WTC11 (cell line): ENCODE data around the gene IRF2BP2. TPM values are rescaled to one million over a fixed set of nuclear protein-coding genes. Genes with fewer than 3 reads are reported as not detected.
"Not testable (repeated sequence)": the region's sequence is repeated elsewhere in the genome, so short reads cannot be mapped to it uniquely, and the experiment has no call there.

Source experiments
- ATAC-seq: fragments of 200-7000 bp; cut with Tn5 transposase; 2 replicates; pipeline ENCODE4 v1.10.0; 2021; ENCODE audit warnings: mild to moderate bottlenecking, moderate library complexity
- CTCF ChIA-PET: fragments of 300-600 bp; sonication (Branson Sonifier 250); formaldehyde crosslinking; loops from one replicate; lab custom pipeline; 2021; ENCODE audit warnings: antibody characterized with exemption; lab: Charles Lee
- POLR2A ChIA-PET: fragments of 350-600 bp; sonication (Branson Sonifier 250); formaldehyde crosslinking; loops from one replicate; lab custom pipeline; 2021; ENCODE audit warnings: antibody characterized with exemption; lab: Charles Lee
- DNase-seq: peaks from one replicate; pipeline ENCODE4 v3.0.0; 2021; ENCODE audit warnings: low spot score
- H3K27ac Mint-ChIP-seq: 2 replicates; pipeline ENCODE4 v1.8.0; 2021; ENCODE audit warnings: mixed read lengths
- H3K27me3 Mint-ChIP-seq: 2 replicates; pipeline ENCODE4 v1.8.0; 2021; ENCODE audit warnings: low read depth, mild to moderate bottlenecking, moderate library complexity, mixed read lengths
- H3K36me3 Mint-ChIP-seq: 2 replicates; pipeline ENCODE4 v1.8.0; 2021; ENCODE audit warnings: mixed read lengths
- H3K4me1 Mint-ChIP-seq: 2 replicates; pipeline ENCODE4 v1.8.0; 2022; ENCODE audit warnings: mixed read lengths
- H3K4me3 Mint-ChIP-seq: 2 replicates; pipeline ENCODE4 v1.8.0; 2021; ENCODE audit warnings: mild to moderate bottlenecking, moderate library complexity, mixed read lengths
- H3K9me3 Mint-ChIP-seq: 2 replicates; pipeline ENCODE4 v1.8.0; 2021; ENCODE audit warnings: mixed read lengths
- FOXJ3 ChIP-seq: sonication (generic); formaldehyde crosslinking; IDR thresholded peaks from 2 replicates; pipeline ENCODE4 v1.9.0; 2021; ENCODE audit warnings: missing genetic modification reagents, mild to moderate bottlenecking, borderline replicate concordance
- GABPB1 ChIP-seq: sonication (generic); formaldehyde crosslinking; IDR thresholded peaks from 2 replicates; pipeline ENCODE4 v1.8.1; 2023; ENCODE audit warnings: mild to moderate bottlenecking, missing genetic modification reagents
- GTF2I ChIP-seq: fragments of 250-450 bp; sonication (Bioruptor Pico); conservative IDR thresholded peaks from 2 replicates; pipeline ENCODE4 v1.4.0; 2021; ENCODE audit warnings: mild to moderate bottlenecking
- MYBL2 ChIP-seq: sonication (generic); formaldehyde crosslinking; IDR thresholded peaks from 2 replicates; pipeline ENCODE4 v1.8.1; 2023; ENCODE audit warnings: mild to moderate bottlenecking, moderate library complexity, missing genetic modification reagents
- NR3C1 ChIP-seq: sonication (generic); formaldehyde crosslinking; conservative IDR thresholded peaks from 2 replicates; pipeline ENCODE4 v1.8.1; 2023; ENCODE audit warnings: low read depth, mild to moderate bottlenecking, missing genetic modification reagents
- OVOL2 ChIP-seq: fragments of 250-450 bp; sonication (Bioruptor Pico); IDR thresholded peaks from 2 replicates; pipeline ENCODE4 v1.9.0; 2021; ENCODE audit warnings: mild to moderate bottlenecking, borderline replicate concordance
- RELA ChIP-seq: sonication (generic); formaldehyde crosslinking; IDR thresholded peaks from 2 replicates; pipeline ENCODE4 v1.8.1; 2022; ENCODE audit warnings: missing genetic modification reagents, mild to moderate bottlenecking, borderline replicate concordance
- SOX15 ChIP-seq: fragments of 250-450 bp; sonication (Bioruptor Pico); IDR thresholded peaks from 2 replicates; pipeline ENCODE4 v1.9.0; 2021; ENCODE audit warnings: mild to moderate bottlenecking
- ZNF138 ChIP-seq: sonication (generic); formaldehyde crosslinking; conservative IDR thresholded peaks from 2 replicates; pipeline ENCODE4 v1.8.1; 2022; ENCODE audit warnings: mild to moderate bottlenecking, moderate library complexity, missing genetic modification reagents
- ZNF671 ChIP-seq: fragments of 250-450 bp; sonication (Bioruptor Pico); IDR thresholded peaks from 2 replicates; pipeline ENCODE4 v1.8.0; 2021; ENCODE audit warnings: mild to moderate bottlenecking
- total RNA-seq: library from RNA; stranded (reverse); gene quantifications from 3 replicates; pipeline ENCODE4 v1.2.3, GENCODE V29; 2021
- TF ChIP-seq, protein P1 (sequence below): sonication (generic); formaldehyde crosslinking; IDR thresholded peaks from 2 replicates; pipeline ENCODE4 v1.8.1; 2023; ENCODE audit warnings: mild to moderate bottlenecking, missing genetic modification reagents
- TF ChIP-seq, protein P2 (sequence below): fragments of 250-450 bp; sonication (Bioruptor Pico); IDR thresholded peaks from 2 replicates; pipeline ENCODE4 v1.8.0; 2021; ENCODE audit warnings: mild to moderate bottlenecking
- TF ChIP-seq, protein P3 (sequence below): sonication (generic); formaldehyde crosslinking; IDR thresholded peaks from 2 replicates; pipeline ENCODE4 v1.8.1; 2023; ENCODE audit warnings: mild to moderate bottlenecking, missing genetic modification reagents, moderate library complexity
- TF ChIP-seq, protein P4 (sequence below): sonication (generic); formaldehyde crosslinking; IDR thresholded peaks from 2 replicates; pipeline ENCODE4 v1.8.0; 2022; ENCODE audit warnings: mild to moderate bottlenecking, missing genetic modification reagents
- TF ChIP-seq, protein P5 (sequence below): sonication (generic); formaldehyde crosslinking; IDR thresholded peaks from 2 replicates; pipeline ENCODE4 v1.8.0; 2022; ENCODE audit warnings: mild to moderate bottlenecking, missing genetic modification reagents
- TF ChIP-seq, protein P6 (sequence below): fragments of 250-450 bp; sonication (Bioruptor Pico); IDR thresholded peaks from 2 replicates; pipeline ENCODE4 v1.9.0; 2021; ENCODE audit warnings: mild to moderate bottlenecking

Gene IRF2BP2
- total RNA-seq, 1 experiment from 2014 or later, result 70.9 TPM

DNA sequence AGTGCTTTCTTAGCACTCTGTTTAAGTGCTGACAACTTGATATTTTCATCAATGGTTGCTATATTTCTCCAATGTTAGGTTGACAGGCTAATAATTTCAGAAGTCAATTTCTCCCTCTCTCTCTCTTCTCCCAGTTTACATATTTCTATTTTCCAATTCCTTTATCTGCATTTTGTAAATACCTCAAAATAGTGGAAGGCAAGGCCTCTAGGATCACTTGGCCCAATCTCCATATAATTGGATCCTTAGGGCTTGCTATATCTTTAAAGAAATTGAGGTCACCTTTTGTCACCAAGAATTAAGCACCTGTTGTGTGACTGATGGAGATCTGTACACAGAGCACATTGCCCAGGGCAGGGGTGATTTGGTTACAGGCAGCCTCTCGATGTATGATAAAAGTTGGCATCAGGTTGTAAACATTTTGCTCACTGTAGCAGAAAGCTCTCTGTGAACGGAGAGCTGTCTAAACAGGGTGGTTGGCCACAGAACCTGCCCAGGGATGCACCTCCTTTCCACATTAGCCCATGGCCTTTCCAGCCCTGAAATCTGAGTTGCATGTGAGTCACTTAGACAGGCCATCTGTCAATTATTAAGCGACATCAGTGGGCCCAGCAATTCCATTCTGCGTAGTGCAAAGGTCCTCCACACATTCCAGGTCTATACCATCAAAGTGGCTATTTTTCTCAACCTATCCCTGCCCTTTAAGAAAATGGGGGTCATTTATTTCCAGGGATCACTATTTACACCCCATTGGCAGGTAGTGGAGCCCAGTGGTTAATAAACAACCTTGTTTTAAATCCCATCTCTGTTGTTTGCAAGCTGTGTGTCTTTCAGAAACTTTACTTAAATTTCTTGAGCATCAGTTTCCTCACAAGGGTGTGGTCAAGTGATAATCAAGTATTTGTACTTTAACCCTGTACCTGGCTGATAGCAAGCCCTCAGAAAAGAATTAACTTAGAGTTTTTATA, 29.1 kb upstream of the IRF2BP2 start:
- ChIA-PET POLR2A (no interaction called here), CTCF (no interaction called here)
- peaks cover 9% of the 10 kb centered on the region for H3K9me3 Mint-ChIP-seq
- H3K27ac Mint-ChIP-seq, result no peak overlapping the region
- TF ChIP-seq GABPB1, result peak; percentile 83
- TF ChIP-seq, protein P1, sequence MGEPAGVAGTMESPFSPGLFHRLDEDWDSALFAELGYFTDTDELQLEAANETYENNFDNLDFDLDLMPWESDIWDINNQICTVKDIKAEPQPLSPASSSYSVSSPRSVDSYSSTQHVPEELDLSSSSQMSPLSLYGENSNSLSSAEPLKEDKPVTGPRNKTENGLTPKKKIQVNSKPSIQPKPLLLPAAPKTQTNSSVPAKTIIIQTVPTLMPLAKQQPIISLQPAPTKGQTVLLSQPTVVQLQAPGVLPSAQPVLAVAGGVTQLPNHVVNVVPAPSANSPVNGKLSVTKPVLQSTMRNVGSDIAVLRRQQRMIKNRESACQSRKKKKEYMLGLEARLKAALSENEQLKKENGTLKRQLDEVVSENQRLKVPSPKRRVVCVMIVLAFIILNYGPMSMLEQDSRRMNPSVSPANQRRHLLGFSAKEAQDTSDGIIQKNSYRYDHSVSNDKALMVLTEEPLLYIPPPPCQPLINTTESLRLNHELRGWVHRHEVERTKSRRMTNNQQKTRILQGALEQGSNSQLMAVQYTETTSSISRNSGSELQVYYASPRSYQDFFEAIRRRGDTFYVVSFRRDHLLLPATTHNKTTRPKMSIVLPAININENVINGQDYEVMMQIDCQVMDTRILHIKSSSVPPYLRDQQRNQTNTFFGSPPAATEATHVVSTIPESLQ (CRISPR knock-in tag), result no peak
- DNase-seq, result no peak
- H3K4me1 Mint-ChIP-seq, result peaks cover 11% of the 10 kb centered on the region
- no peaks in the 10 kb centered on the region for H3K27me3 Mint-ChIP-seq
- no peaks in the 10 kb centered on the region for H3K36me3 Mint-ChIP-seq
- no peak for ATAC-seq
- no peak overlapping the region for H3K4me3 Mint-ChIP-seq

DNA sequence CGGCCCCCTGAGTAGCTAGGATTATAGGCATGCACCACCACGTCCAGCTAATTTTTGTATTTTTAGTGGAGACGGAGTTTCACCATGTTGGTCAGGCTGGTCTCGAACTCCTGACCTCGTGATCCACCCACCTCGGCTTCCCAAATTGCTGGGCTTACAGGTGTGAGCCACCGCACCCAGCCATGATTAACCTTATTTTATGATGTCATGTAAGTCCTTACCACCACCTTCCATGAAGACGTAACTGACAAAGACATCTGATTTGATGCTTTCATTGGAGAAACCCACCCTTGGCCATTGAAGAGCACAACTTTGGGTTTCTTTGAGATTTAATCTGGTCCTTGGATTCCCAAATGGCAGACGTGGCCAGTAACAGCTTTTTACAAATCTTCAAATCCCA, 24.9 kb upstream of the IRF2BP2 start:
- H3K4me1 Mint-ChIP-seq, H3K4me3 Mint-ChIP-seq, H3K27me3 Mint-ChIP-seq, CTCF ChIA-PET, H3K27ac Mint-ChIP-seq, POLR2A ChIA-PET, ATAC-seq, H3K9me3 Mint-ChIP-seq, DNase-seq, H3K36me3 Mint-ChIP-seq: not testable (repeated sequence)

DNA sequence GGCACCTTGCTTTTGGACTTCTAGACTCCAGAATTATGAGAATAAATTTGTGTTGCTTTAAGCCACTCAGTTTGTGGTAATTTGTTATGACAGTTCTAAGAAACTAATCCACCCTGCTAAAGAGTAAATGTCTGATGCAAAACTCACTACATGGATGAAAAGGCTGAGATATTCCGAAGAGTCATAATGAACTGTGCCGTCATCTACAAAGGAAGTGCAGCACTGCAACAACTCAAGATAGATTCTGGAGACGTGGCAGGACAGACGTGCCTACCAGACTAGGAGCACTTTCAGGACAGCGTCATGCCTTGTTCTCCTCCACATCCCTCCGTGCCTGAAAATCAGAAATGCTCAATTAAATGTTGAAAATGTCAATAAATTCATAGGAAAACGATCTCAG, 24.4 kb upstream of the IRF2BP2 start:
- Mint-ChIP-seq H3K4me3 (no peak overlapping the region), H3K4me1 (peaks cover 4% of the 10 kb centered on the region; the same call in 1 of the 2 replicates), H3K36me3 (no peaks in the 10 kb centered on the region), H3K9me3 (peaks cover 8% of the 10 kb centered on the region), H3K27ac (no peak overlapping the region), H3K27me3 (no peaks in the 10 kb centered on the region)
- TF ChIP-seq, protein P2, sequence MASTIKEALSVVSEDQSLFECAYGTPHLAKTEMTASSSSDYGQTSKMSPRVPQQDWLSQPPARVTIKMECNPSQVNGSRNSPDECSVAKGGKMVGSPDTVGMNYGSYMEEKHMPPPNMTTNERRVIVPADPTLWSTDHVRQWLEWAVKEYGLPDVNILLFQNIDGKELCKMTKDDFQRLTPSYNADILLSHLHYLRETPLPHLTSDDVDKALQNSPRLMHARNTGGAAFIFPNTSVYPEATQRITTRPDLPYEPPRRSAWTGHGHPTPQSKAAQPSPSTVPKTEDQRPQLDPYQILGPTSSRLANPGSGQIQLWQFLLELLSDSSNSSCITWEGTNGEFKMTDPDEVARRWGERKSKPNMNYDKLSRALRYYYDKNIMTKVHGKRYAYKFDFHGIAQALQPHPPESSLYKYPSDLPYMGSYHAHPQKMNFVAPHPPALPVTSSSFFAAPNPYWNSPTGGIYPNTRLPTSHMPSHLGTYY, result no peak
- TF ChIP-seq MYBL2 (CRISPR knock-in tag) (no peak), RELA (CRISPR knock-in tag) (no peak), FOXJ3 (CRISPR knock-in tag) (no peak), NR3C1 (CRISPR knock-in tag) (no peak), GTF2I (no peak), SOX15 (CRISPR knock-in tag) (no peak), ZNF671 (CRISPR knock-in tag) (no peak), ZNF138 (CRISPR knock-in tag) (no peak), OVOL2 (no peak)
- TF ChIP-seq, protein P3, sequence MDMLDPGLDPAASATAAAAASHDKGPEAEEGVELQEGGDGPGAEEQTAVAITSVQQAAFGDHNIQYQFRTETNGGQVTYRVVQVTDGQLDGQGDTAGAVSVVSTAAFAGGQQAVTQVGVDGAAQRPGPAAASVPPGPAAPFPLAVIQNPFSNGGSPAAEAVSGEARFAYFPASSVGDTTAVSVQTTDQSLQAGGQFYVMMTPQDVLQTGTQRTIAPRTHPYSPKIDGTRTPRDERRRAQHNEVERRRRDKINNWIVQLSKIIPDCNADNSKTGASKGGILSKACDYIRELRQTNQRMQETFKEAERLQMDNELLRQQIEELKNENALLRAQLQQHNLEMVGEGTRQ (CRISPR knock-in tag), result no peak
- TF ChIP-seq, protein P4, sequence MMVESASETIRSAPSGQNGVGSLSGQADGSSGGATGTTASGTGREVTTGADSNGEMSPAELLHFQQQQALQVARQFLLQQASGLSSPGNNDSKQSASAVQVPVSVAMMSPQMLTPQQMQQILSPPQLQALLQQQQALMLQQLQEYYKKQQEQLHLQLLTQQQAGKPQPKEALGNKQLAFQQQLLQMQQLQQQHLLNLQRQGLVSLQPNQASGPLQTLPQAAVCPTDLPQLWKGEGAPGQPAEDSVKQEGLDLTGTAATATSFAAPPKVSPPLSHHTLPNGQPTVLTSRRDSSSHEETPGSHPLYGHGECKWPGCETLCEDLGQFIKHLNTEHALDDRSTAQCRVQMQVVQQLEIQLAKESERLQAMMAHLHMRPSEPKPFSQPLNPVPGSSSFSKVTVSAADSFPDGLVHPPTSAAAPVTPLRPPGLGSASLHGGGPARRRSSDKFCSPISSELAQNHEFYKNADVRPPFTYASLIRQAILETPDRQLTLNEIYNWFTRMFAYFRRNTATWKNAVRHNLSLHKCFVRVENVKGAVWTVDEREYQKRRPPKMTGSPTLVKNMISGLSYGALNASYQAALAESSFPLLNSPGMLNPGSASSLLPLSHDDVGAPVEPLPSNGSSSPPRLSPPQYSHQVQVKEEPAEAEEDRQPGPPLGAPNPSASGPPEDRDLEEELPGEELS (CRISPR knock-in tag), result no peak
- TF ChIP-seq, protein P5, sequence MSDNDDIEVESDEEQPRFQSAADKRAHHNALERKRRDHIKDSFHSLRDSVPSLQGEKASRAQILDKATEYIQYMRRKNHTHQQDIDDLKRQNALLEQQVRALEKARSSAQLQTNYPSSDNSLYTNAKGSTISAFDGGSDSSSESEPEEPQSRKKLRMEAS (CRISPR knock-in tag), result no peak
- TF ChIP-seq, protein P6, sequence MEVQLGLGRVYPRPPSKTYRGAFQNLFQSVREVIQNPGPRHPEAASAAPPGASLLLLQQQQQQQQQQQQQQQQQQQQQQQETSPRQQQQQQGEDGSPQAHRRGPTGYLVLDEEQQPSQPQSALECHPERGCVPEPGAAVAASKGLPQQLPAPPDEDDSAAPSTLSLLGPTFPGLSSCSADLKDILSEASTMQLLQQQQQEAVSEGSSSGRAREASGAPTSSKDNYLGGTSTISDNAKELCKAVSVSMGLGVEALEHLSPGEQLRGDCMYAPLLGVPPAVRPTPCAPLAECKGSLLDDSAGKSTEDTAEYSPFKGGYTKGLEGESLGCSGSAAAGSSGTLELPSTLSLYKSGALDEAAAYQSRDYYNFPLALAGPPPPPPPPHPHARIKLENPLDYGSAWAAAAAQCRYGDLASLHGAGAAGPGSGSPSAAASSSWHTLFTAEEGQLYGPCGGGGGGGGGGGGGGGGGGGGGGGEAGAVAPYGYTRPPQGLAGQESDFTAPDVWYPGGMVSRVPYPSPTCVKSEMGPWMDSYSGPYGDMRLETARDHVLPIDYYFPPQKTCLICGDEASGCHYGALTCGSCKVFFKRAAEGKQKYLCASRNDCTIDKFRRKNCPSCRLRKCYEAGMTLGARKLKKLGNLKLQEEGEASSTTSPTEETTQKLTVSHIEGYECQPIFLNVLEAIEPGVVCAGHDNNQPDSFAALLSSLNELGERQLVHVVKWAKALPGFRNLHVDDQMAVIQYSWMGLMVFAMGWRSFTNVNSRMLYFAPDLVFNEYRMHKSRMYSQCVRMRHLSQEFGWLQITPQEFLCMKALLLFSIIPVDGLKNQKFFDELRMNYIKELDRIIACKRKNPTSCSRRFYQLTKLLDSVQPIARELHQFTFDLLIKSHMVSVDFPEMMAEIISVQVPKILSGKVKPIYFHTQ (CRISPR knock-in tag), result no peak
- ChIA-PET CTCF (no interaction called here), POLR2A (no interaction called here)
- DNase-seq (no peak), ATAC-seq (no peak)
